ENCODE results near the gene VPS51.

GRCh38 chr11:65051398-65051858 lies 44.6 kb upstream of the VPS51 start:
- TF ChIP-seq CTCF (IDR thresholded peaks at IDR 0.05; ENCODE audit: poor library complexity, severe bottlenecking) (no peak), EZH2 (IDR thresholded peaks at IDR 0.05; ENCODE audit: borderline replicate concordance, insufficient read depth, low read length, poor library complexity, severe bottlenecking) (no peak), EP300 (conservative IDR thresholded peaks at IDR 0.05; ENCODE audit: poor library complexity, severe bottlenecking) (no peak), TAF1 (IDR thresholded peaks at IDR 0.05; ENCODE audit: low read depth) (no peak)

Measured in neural cell (in vitro differentiated cells).